AG08396 (cell line): Measurements from ENCODE around the gene BTN1A1.
"Not testable (repeated sequence)": the region's sequence is repeated elsewhere in the genome, so short reads cannot be mapped to it uniquely, and the experiment has no call there.

Experiments
- DNase-seq: peaks from one replicate; pipeline ENCODE4 v3.0.0; 2012; ENCODE audit warnings: low spot score, mixed read lengths

The BTN1A1 gene

GRCh38 chr6:26500102-26500501 is at the start of gene BTN1A1:
Gene BTN1A1, plus strand, starts transcription at chr6:26500303. Its CDS starts 984 bp downstream, at chr6:26501287.
- DNase-seq: no peak

GRCh38 chr6:26452631-26453235 is 47.4 kb upstream of the BTN1A1 start:
- DNase-seq: no peak

- DNase-seq: no peak
Observed at GRCh38 chr6:26454631-26455030, 45.5 kb upstream of the BTN1A1 start.

DNA sequence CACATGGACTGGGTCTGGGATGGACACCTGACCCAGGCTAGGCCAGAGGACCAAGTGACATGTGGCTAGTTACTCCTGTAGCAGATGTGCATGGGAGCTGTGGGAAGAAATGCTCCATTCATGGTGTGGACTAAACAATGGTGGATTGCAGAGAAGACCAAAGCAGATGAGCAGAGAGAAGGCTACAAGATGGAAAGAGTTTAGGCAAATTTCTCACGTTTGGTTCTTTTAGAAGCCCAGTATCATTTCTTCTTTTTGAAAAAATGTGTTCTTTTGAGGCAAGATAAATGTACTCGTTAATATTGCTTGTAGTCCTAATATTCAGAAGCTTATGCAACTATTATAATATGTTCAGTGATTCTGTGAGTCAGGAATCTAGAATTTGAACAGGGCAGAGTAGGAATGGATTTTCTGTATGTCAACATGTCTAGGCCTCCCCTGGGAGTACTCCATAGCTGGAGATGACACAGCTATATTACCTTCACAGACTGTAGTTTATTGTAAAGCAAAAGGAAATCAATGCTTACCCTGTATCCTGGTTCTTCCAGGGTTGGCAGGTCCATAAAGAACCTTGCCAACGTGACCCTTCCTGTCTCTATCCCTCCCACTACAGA is 44.6 kb upstream of the BTN1A1 start:
- no peak for DNase-seq

- no peak for DNase-seq
Observed at GRCh38 chr6:26457264-26457805, 42.8 kb upstream of the BTN1A1 start.

GRCh38 chr6:26457806-26458688 is 42.1 kb upstream of the BTN1A1 start, which contains the start of gene BTN2A1:
Gene BTN2A1, plus strand, starts transcription at chr6:26457955. Its CDS starts 682 bp downstream, at chr6:26458637.
- peak; percentile 87 for DNase-seq

DNA sequence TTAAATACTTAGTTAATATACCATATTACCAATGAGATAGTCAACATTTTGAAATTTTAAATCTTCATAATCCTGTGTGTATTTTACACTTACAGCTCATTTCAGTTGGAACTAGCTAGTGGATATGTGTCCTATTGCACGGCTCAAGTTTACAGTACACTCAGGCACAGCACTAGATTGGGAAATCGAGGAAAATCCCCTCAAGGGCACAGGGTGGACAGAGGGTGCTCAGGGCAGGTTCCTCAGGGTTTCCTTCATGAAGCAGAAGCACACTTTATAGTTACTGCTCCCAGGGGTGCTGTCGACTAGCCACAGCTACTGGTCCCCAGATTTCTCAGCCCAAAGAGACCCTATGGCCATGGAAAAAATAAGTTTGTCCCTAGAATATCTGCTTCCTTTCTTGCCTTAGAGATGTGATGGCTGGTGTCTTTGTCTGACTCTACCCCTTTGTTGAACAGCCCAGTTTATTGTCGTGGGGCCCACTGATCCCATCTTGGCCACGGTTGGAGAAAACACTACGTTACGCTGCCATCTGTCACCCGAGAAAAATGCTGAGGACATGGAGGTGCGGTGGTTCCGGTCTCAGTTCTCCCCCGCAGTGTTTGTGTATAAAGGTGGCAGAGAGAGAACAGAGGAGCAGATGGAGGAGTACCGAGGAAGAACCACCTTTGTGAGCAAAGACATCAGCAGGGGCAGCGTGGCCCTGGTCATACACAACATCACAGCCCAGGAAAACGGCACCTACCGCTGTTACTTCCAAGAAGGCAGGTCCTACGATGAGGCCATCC is 40.9 kb upstream of the BTN1A1 start:
- no peak for DNase-seq

- not testable (repeated sequence) for DNase-seq
Observed at GRCh38 chr6:26461353-26461752, 38.8 kb upstream of the BTN1A1 start.

DNA sequence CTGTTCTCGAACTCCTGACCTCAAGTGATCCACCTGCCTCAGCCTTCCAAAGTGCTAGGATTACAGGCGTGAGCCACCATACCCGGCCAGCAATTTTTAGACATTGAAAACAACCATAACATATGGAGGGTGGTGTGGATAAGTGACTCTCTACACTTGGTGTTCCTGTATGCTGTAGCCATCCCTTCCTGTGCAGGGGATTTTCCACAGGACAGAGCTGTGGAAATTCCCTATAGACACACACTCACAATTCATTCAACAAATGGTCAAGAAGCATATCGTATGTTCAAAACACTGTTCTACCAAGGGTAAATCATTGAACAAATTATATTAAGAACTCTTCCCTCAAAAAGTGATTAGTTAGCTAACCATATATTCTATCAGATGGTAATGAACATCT is 36.1 kb upstream of the BTN1A1 start:
- no peak for DNase-seq

GRCh38 chr6:26464416-26465131 is 35.5 kb upstream of the BTN1A1 start:
- DNase-seq: no peak

DNA sequence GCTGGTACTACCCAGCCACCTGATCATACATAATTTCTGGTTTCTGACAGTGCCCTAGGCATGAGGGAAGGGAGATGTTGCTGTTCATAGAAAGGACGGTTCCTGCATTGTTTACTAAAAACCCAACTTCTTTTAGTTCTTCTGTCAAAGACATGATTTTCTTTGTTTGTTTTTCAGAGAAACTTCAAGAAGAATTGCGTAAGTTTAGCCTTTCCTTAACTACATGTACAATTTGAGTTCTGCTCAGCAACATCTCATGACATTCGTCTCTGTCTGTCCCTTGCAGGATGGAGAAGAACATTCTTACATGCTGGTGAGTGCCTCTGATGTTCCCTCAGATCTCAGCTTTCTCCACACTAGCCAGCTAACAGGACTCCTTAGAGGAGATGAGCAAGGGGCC is 34.3 kb upstream of the BTN1A1 start:
- no peak for DNase-seq

- DNase-seq: no peak
Observed at GRCh38 chr6:26468829-26469228, 31.3 kb upstream of the BTN1A1 start.

DNA sequence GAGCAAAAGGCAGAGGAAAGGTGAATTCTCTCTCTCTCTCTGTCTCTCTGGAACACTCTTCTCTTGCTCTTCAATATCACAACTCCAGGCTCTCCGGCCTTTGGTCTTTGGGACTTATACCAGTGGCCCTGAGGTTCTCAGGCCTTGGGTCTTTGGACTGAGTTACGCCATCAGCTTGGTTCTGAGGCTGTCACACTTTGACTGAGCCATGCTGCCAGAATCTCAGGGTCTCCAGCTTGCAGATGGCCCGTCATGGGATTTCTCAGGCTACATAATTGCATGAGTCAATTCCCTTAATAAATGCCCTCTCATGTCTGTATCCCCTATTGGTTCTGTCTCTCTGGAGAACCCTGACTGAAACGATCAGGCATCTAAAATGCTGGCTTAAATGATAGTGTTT is 29.5 kb upstream of the BTN1A1 start:
- no peak for DNase-seq

DNA sequence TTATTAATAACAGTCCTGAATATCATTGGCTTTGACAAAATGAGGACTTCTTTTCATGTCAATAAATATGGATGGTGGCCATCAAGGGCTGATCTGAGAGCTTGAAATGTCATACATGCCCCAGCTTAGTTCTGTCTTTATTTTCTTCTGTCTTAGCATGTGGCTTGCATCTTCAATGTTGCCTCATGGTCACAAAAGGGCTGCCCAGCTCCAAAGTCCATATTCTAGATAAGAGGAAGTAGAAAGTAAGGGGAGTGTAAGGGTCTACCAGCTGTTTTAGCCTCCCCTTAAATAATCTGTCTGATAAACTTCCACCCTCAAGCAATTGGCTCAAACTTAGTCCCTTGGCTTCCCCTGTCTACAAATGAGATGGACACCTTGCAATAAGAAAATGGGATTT is 28.1 kb upstream of the BTN1A1 start:
- DNase-seq: no peak

- no peak for DNase-seq
Observed at GRCh38 chr6:26472549-26473290, 27.4 kb upstream of the BTN1A1 start.

GRCh38 chr6:26473429-26473757 is 26.7 kb upstream of the BTN1A1 start:
- no peak for DNase-seq

DNA sequence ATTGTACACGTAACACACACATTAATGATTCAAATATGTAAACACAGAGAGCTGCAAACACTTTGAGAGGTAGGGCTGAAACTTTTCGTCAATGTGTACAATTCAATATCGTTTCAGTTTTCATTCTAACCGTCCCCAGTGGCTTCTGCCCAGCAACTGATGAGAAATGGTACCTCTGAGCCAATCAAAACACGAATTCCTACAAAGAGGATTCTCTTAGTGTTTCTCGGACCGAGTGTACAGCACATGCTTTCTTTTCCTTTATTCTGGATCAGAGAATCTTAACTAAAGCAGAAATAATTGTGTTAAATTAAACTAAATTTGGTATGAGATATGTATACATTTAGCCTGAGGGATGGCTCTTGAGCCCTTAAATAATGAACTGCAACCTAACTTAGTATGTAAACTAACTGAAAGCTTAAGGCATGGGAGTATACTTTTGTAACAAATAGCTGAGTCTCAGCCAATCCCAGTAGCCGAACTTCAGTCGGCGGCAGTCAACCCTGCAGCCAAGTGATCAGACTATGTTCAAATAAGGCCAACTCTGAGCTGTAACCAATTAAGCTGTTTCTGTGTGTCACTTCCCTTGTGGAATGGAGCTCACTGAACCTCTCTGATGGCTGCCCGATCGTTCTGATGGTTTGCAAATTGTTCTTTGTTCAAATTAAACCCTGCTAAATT is 26.2 kb upstream of the BTN1A1 start:
- DNase-seq: peak; percentile 86

DNA sequence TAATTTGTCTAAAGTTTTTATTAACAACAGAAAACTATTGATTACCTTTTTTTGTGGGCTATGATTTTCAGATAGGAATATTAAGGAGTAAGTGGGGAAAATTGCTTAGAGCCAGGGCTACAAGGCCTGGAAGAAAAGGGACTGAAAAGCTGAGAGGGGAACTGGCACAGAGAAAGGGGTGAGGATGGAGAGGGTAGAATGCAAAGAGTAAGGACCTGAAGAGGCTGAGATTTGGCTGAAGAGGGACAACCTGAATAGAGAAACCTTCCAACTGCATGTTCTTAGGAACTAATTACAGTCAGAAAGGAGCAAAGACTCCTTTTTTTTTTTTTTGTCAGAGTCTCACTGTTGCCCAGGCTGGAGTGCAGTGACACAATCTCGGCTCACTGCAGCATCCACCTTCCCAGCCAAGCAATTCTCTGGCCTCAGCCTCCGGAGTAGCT is 25.6 kb upstream of the BTN1A1 start:
- DNase-seq: no peak

GRCh38 chr6:26475823-26476729 is 24.0 kb upstream of the BTN1A1 start:
- DNase-seq: no peak
